ENCODE data around the gene CPAMD8. TPM values are rescaled to one million over a fixed set of nuclear protein-coding genes. Genes with fewer than 3 reads are reported as not detected.

Gene CPAMD8
- 0.49 and 2.1 TPM in 2 replicates for total RNA-seq

GRCh38 chr19:17026706-17027534 lies at the start of gene CPAMD8:
Gene CPAMD8, minus strand, starts transcription at chr19:17026810. Its CDS starts 168 bp downstream, at chr19:17026642.

DNA sequence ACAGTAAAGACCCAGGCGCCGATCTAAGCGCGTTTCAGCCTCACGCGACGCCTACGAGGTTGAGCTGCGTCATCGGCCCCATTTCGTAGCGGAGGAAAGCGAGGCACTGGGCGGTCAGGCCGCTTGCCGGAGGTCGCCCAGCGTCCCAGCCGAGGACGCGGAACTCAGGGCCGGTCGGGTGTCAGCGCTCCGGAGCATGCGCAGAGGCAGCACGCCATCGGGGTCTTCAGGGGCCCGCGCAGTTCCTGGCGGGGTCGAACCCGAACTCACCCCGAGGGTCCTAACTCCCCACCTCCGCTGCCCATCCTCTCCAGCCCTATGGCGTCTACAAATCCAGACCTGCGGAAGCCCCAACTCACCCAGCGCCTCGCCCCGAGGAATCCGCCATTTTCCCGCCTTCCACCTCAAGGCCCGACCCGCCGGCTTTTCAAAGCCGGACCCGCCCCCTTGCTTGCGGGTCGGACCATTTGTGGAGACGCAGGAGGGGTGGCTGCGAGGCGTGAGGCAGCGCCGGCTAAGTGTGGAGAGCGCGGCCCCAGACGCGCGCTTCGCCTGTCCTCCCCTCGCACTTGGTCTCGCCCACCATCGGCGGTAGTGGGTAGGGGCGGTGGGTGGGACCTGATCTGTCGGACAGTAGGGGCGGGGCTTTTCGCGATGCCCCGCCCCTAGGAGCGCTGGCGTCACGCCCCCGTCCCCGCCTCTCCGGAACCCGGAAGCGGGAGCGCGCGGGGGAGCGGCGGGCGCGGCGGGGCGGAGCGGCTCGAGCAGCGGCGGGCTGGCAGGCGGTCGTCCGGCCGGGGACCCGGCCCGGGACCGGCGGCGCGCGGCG lies 48.6 kb upstream of the CPAMD8 start, which contains the start of the genes HAUS8 and MYO9B:
HAUS8 (minus strand) TSS at position 418 of the 829 bp plus-strand sequence; CDS start at position 388, 30 bp downstream.
MYO9B (plus strand) TSS at position 743 of the 829 bp plus-strand sequence. CDS start 25,941 bp downstream, outside the sequence.

GRCh38 chr19:16888629-16889365 lies 137.8 kb downstream of the CPAMD8 start, which contains the start of gene F2RL3:
Gene F2RL3, plus strand, starts transcription at chr19:16888999. Its CDS starts 191 bp downstream, at chr19:16889190.

Other genes starting within 250 kb of the CPAMD8 start
- gene SIN3B, start 197.4 kb downstream of the CPAMD8 start, total RNA-seq, result 18.6 and 31.4 TPM in 2 replicates
- gene F2RL3, start 137.8 kb downstream of the CPAMD8 start, total RNA-seq, result 0.69 and 0.88 TPM in 2 replicates
- gene HAUS8, start 48.6 kb upstream of the CPAMD8 start, total RNA-seq, result 1.9 and 3.9 TPM in 2 replicates
- gene MYO9B, start 49.0 kb upstream of the CPAMD8 start, total RNA-seq, result 38.1 and 41.2 TPM in 2 replicates
- 29.3 and 29.7 TPM in 2 replicates for gene USE1, start 188.5 kb upstream of the CPAMD8 start, total RNA-seq
- 5.9 and 7.8 TPM in 2 replicates for gene OCEL1, start 199.4 kb upstream of the CPAMD8 start, total RNA-seq
- 48.0 and 52.5 TPM in 2 replicates for gene NR2F6, start 219.1 kb upstream of the CPAMD8 start, total RNA-seq
- gene USHBP1, start 237.9 kb upstream of the CPAMD8 start, total RNA-seq, result 0.25 and 0.44 TPM in 2 replicates
- 47.7 and 49.2 TPM in 2 replicates for gene BABAM1, start 240.6 kb upstream of the CPAMD8 start, total RNA-seq

Data from cardiac ventricle fibroblast (primary cell).